C4-2B (cell line): ENCODE results near the gene GTSE1.

Experiments used
- H3K27ac ChIP-seq: fragments of 450-650 bp; 2 replicates; pipeline ENCODE4 v1.5.1; 2017
- CTCF ChIP-seq: fragments of 450-650 bp; conservative IDR thresholded peaks from 2 replicates; pipeline ENCODE4 v1.5.1; 2017; ENCODE audit warnings: mild to moderate bottlenecking
- ZFX ChIP-seq: fragments of 450-650 bp; IDR thresholded peaks from 2 replicates; pipeline ENCODE4 v1.6.1; 2017

GTSE1 gene

DNA sequence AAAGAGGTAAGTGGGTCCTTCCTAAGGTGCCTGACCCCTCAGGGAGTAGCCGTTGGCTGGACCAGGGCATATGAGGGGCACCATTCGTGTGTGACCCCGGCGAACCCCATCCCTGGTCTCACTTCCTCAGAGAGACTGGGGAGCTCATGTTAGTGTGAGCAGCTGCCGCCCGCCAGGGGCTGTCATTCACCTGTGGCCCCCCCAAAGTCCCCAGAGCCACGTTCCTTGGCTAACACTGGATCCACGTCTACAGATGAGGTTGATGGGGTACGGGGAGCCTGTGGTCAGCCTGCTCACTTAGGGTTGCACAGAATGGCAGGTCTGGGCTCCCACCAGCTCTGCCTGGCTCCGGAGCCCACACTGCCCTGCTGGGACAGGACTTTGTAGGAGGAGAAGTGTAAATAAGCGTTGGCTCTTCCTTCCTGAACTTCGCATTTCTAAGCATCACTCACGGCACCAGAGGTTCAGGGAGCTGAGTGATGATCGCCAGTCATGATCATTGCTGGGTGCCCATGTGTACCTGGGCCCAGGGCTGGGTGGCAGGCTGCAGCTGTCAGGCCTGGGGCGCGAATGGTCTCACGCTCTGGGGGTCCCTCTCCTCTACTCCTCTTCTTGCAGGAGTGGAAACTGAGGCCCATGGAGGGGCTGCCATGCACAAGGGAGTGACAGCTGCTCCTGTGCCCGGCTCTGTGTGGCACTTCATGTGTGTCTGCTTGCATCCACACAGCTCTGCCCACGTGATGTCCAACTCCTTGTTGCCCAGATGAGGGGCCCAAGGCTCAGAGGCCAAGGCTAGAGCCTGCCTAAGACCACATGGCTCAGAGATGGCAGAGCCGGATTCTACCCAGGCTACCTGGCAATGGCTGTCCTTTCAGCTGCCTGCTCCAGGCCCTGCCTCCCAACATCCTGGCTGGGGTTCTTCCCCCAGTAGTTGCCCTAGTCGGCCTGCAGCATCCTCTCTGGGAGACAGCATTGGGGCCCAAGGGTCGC, 17.7 kb upstream of the GTSE1 start:
- H3K27ac ChIP-seq = no peak overlapping the region
- TF ChIP-seq ZFX (no peak), CTCF (no peak)

- H3K27ac ChIP-seq = no peak overlapping the region
- TF ChIP-seq CTCF (no peak), ZFX (no peak)
Observed at GRCh38 chr22:46280063-46280817, 16.4 kb upstream of the GTSE1 start.

- TF ChIP-seq ZFX = no peak
- TF ChIP-seq CTCF = no peak
- H3K27ac ChIP-seq = no peak overlapping the region
Observed at GRCh38 chr22:46280999-46281623, 15.6 kb upstream of the GTSE1 start.

GRCh38 chr22:46281866-46282678, 14.6 kb upstream of the GTSE1 start:
- no peak overlapping the region for H3K27ac ChIP-seq
- TF ChIP-seq ZFX (no peak), CTCF (no peak)

DNA sequence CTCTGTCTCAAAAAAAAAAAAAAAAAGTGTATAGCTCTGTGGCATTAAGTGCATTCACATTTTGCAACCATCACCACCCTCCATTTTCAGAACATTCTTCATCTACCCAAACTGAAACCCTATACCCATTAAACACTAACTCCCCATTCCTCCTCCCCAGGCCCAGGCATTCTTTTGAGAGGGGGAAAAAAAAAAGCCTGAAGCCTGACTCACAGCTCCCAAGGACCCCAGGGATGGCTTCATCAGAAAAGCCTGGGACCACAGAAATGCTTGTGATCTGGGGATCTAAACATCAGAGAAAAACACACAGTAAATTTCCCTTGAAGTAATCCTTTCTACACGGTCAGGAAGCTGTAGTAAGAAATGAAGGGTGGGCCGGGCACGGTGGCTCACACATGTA, 10.7 kb upstream of the GTSE1 start:
- no peak overlapping the region for H3K27ac ChIP-seq
- TF ChIP-seq CTCF (no peak), ZFX (no peak)

DNA sequence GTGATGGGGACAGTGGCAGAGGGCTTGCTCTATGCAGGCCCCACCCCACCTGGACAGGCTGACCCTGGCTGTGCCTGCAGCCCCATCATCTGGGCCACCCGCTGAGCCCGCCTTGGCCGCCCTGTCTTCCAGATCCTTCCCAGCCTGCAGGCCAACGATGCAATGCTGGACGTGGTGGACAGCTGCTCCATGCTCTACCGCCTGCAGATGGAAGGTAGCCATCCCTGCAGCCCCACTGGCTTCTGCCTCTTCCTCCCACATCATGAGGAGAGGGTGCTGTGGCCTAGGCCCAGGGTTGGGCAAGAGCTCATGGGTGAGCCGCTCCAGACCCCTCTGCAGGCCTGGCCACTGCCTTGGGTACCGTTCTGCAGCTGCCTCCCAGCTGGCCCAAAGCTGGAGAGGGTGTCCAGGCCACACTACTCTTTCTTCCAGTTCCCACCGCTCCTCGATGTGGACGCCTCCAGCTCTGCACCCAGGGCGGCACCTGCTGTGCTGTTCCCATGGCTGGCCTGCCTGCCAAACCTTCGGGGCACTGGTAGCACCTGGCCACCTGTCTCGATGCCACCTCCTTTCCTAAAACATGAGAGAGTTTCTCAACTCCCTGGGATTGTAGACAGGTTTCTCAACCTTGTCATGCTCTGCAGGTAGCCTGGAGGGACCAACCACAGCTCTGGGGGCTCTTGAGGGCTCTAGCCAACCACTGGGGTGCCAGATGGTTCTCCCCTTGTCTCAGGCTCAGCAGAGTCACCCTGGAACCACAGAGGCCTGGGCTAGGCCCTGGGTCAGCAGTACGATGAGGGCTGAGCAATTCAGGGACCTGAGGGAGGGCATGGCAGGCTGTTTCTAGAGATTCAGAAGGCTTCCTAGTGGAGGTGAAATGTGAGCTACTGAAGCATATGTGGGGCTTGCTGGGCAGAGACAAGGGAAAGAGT, 9.5 kb upstream of the GTSE1 start:
- no peak overlapping the region for H3K27ac ChIP-seq
- TF ChIP-seq CTCF = no peak
- TF ChIP-seq ZFX = no peak
